Suppressor macrophage (primary cell): ENCODE measurements around the gene USP36.
A peak's percentile ranks its signal among the peaks of the same experiment; 100 is the strongest.

ENCODE experiments used
- DNase-seq, 4 experiments: peaks; one replicate each; pipeline ENCODE4 v3.0.0-alpha.2; 2020 to 2022

USP36 gene

GRCh38 chr17:78812855-78813254 lies 27.8 kb downstream of the USP36 start:
- DNase-seq, result no peak

GRCh38 chr17:78808163-78808562 lies 32.5 kb downstream of the USP36 start:
- peak in 1 of 4 experiments; percentile 26 for DNase-seq

GRCh38 chr17:78806451-78806850 lies 34.2 kb downstream of the USP36 start:
- DNase-seq, result peak; percentile 61 to 83 (median 72)

- no peak for DNase-seq
Measured at GRCh38 chr17:78805301-78805700, 35.3 kb downstream of the USP36 start.

- DNase-seq, result no peak
Measured at GRCh38 chr17:78804777-78805176, 35.8 kb downstream of the USP36 start.

GRCh38 chr17:78803186-78803845 lies 37.3 kb downstream of the USP36 start:
- peak; percentile 35 to 68 (median 60) for DNase-seq

DNA sequence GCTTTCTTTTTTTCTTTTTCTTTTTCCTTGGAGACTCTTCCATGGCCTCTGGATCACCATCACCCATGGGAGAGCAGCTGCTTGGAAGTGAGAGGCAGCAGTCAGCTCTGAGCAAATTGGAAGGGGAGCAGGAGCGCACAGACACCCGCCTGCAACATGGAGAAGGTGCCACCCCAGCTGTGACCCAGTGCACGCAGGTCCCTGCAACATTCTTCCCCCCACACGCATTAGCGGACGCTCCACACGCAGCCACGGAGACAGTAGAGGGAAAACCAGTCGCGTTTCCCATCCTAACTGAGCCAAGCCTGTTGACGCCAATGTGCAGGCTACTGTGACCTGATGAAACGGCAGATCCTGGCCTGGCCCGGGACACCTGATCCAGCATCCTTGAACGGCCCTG lies 38.2 kb downstream of the USP36 start:
- DNase-seq, result no peak

DNA sequence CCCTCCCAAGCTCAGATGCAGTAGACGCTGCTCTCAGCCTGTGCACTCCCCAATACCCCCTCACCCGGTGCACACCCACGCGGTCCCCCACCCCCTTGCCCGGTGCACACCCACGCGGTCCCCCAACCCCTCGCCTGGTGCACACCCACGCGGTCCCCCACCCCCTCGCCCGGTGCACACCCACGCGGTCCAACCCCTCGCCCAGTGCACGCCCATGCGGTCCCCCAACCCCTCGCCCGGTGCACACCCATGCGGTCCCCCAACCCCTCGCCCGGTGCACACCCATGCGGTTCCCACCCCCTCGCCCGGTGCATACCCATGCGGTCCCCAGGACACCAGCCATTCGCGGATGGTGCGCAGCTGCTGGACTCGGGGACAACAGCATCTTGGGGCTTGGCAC lies 38.6 kb downstream of the USP36 start:
- DNase-seq, result no peak

GRCh38 chr17:78800132-78800931 lies 40.3 kb downstream of the USP36 start:
- DNase-seq, result no peak

- peak; percentile 34 to 69 (median 50) for DNase-seq
Measured at GRCh38 chr17:78798695-78799559, 41.7 kb downstream of the USP36 start.

- no peak for DNase-seq
Measured at GRCh38 chr17:78797691-78798585, 42.7 kb downstream of the USP36 start.

GRCh38 chr17:78797213-78797612 lies 43.4 kb downstream of the USP36 start:
- no peak for DNase-seq

DNA sequence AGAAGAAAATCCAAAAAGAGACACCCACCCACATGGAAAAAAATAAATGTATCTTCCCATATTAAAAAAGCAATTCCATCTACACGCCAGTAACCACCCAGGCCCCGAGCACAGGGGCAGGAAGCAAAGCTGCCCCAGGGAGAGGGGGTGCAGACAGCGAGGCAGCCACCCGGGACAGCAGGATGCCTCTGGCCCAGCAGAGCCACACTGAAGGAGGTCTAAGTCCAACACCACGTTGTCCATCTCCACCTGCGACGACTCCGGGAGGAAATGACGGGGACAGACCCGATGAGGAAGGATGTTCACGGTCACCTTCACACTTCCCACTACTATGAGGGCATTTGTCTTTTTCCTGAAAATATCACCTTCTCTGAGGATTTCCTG lies 44.1 kb downstream of the USP36 start:
- DNase-seq, result no peak

DNA sequence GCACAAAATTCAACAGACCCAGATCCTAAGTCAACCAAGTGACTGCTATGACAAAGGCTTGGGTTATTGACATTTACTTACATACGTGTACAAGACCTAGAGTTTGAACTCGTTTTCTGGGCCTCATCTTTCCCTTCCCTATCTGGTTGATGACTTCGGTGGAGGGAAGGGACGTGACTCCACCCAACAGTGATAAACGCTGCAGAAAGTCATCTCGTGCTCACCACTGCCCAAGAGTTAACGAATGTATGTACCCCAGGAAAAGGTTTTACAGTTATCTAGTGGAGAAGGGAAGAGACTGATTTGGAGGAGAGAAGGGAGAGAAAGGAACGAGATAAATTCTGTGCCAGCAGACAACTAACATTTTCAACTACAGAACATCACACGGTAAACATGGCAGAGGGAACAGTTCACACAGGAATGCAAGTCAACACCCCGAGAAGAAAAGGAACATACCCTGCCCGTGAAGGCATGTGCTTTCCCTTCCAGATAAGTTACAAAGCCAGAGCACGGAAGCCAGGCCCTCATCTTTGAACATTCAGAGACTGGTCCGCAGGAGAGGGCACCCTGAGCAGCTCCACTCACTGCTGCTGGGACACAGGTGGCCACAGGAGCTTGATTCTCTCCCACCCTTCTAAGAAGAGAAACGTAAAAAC lies 44.6 kb downstream of the USP36 start:
- no peak for DNase-seq

GRCh38 chr17:78794864-78795640 lies 45.6 kb downstream of the USP36 start:
- DNase-seq, result no peak

DNA sequence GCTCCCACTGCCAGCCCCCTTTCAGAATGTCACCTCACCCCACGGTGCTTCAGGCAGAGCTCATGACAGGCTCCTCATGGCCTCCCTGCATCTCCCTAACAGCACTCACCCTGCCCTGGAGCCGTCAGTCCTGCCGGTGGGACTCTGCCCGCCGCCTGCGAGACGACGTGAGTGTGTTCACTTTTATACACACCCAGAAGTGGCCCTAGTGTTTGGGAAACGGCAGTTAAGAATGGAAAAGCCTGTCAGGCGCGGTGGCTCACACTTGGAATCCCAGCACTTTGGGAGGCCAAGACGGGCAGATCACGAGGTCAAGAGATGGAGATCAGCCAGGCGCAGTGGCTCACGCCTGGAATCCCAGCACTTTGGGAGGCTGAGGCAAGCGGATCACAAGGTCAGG lies 46.2 kb downstream of the USP36 start:
- DNase-seq, result no peak

GRCh38 chr17:78793968-78794367 lies 46.6 kb downstream of the USP36 start:
- DNase-seq, result no peak

GRCh38 chr17:78793415-78793814 lies 47.2 kb downstream of the USP36 start:
- DNase-seq, result peak in 1 of 4 experiments; percentile 20

DNA sequence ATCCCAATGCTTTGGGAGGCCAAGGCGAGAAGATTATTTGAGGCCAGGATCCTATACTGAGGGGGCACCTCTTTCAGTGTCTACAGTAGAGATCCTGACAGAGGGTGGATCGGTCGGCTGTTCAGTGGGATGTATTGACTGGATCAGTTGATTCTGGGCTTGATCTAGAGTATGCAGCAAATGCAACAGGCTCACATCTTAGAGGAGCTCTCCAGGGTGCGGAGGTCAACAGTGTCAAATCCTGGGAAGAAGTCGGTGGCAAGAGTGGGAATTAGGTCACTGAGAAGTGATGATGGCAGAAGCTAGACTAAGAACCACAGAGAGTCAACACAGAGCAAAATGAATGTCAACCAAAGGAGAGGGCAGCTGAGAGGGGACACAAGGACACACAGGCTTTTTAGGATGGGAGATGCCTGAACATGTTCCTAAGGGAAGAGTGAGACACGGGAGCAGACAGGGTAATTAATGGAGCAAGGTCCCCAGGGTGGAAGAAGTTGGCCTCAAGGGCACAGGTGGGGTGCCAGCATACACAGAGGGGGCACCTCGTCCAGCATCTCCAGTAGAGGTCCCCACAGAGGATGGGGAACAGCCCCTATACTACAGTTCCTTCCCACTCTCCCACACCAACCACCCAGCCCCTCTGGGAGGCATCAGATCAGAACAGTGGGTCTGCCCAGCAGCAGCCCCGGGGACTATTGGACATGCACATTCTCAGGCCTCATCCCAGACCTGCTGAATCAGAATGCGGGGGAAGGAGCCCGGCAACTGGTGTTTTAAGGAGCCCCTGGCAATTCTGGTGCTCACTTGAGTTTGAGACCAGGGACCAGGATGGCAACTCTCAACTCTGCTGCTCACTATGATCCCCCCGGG lies 48.5 kb downstream of the USP36 start:
- DNase-seq, result no peak

DNA sequence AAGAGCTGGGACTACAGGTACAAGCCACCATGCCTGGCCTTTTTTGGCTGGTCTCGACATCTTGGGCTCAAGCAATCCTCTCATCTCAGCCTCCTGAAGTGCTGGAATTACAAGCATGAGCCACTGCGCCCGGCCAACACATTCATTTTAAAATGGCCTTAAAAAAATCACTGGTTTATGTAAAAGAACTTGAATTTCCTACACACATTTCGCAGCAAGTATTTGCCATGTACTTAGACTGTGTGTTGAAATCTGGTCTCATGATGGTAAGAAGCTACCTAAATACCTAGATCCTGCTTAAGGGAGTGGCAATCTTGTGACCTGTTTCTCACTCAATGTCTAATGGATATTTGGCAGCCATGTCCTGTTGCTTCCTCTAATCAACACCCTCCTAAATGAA lies 50.1 kb downstream of the USP36 start:
- no peak for DNase-seq
